GM23248 (cell line): ENCODE data around the gene POLDIP2.

Experiments used
- EZH2 ChIP-seq: fragments of 200-600 bp; sonication (generic); IDR thresholded peaks from 2 replicates; pipeline ENCODE4 v1.6.1; 2018; ENCODE audit warnings: antibody characterized with exemption, mild to moderate bottlenecking; ENCODE audit not compliant: insufficient read depth, poor library complexity, severe bottlenecking
- EZH2phosphoT487 ChIP-seq: fragments of 200-600 bp; sonication (generic); IDR thresholded peaks from 2 replicates; pipeline ENCODE4 v1.6.1; 2018; ENCODE audit warnings: antibody characterized with exemption, moderate library complexity, mild to moderate bottlenecking, low read depth; ENCODE audit not compliant: insufficient read depth

DNA sequence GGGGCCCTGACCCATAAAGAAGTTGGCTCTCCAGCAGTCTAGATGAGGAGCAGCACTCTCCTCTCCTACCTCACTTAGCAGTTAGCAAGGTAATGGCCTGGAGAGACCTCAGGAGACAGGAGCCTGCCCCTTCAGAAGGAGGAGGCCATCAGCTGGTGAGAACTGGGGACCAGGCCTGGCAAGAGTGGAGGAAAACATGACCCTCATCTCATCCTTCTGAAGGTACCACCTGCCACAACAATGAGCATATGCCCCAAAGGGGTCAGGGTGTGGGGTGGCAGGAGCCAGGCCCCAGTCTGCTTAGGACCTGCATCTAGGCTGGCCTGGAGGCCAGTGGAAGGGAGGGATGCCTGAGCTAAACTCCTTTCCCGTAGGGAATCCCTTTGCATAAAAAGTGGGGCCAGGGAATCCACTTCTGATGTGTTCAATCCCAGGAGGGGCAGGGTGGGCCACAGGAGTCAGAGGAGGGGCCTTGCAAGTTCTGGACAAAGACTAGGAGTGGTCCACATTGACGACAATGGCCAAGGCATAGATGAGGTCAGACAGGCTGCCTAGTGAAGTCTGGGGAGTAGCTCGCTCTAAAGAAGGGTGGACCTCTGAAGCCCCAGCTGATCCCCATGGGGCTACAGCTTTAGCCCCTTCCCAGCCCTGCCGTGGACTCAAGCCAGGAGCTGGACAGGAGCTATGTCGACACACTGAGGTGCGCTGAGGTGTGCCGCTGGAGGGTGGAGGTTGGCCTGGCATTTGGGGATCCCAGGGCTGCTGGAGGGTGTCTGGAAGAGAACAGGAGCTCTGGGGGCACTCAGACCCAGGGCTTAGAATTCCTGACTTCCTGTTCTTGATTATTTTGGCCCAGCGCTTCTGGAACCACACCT lies 6.7 kb upstream of the POLDIP2 start:
- no peak for TF ChIP-seq EZH2
- TF ChIP-seq EZH2phosphoT487 = no peak
